BJ (cell line): ENCODE data around the gene PRKCA. TPM values are rescaled to one million over a fixed set of nuclear protein-coding genes. Genes with fewer than 3 reads are reported as not detected.
"Not testable (repeated sequence)": the region's sequence is repeated elsewhere in the genome, so short reads cannot be mapped to it uniquely, and the experiment has no call there.

Experiments used
- CTCF ChIA-PET: fragments of 350-600 bp; formaldehyde crosslinking; extraction: SDS; loops from one replicate; lab custom pipeline; 2021; ENCODE audit warnings: antibody characterized with exemption, inconsistent platforms; lab: Yijun Ruan, JAX
- POLR2A ChIA-PET: fragments of 300-600 bp; sonication (Branson Sonifier 250); formaldehyde crosslinking; extraction: SDS; loops from one replicate; lab custom pipeline; 2021; ENCODE audit warnings: antibody characterized with exemption; lab: Charles Lee
- DNase-seq: peaks from one replicate; pipeline ENCODE4 v3.0.0-alpha.2; 2011; ENCODE audit warnings: low read depth
- H3K27me3 ChIP-seq: 2 replicates; pipeline ENCODE4 v1.6.0; 2011; ENCODE audit warnings: low read length; ENCODE audit not compliant: control insufficient read depth, insufficient read depth
- H3K36me3 ChIP-seq: 2 replicates; pipeline ENCODE4 v1.5.1; 2011; ENCODE audit warnings: low read length; ENCODE audit not compliant: control insufficient read depth, insufficient read depth
- H3K4me3 ChIP-seq: 2 replicates; pipeline ENCODE4 v1.5.1; 2011; ENCODE audit warnings: low read depth, mild to moderate bottlenecking, control low read depth, low read length
- CTCF ChIP-seq: IDR thresholded peaks from 2 replicates; pipeline ENCODE4 v1.5.1; 2011; ENCODE audit warnings: low read depth, mild to moderate bottlenecking, control low read depth, inconsistent platforms, low read length, moderate library complexity; ENCODE audit not compliant: insufficient read depth
- polyA plus RNA-seq: library from polyadenylated mRNA; depleted of rRNA; stranded (reverse); fragments of >200 nt; gene quantifications from 2 replicates; pipeline ENCODE4 v1.2.3, GENCODE V29; 2011

The PRKCA gene
- polyA plus RNA-seq, 1 experiment = 38.7 TPM

GRCh38 chr17:66287911-66288310 is 14.5 kb upstream of the PRKCA start:
- ChIA-PET POLR2A (interaction anchor here (0.7 kb wide), 1 partner anchor 971 kb away, joined by 8 read pairs; no protein-coding TSS in a partner anchor), CTCF (interaction anchor here (1.3 kb wide), 1 partner anchor 11 kb away, joined by 5 read pairs; no protein-coding TSS in a partner anchor)
- Histone ChIP-seq H3K27me3 (no peaks in the 10 kb centered on the region), H3K36me3 (no peaks in the 10 kb centered on the region), H3K4me3 (no peak overlapping the region)
- DNase-seq = no peak
- no peak for TF ChIP-seq CTCF

- TF ChIP-seq CTCF = no peak
- H3K36me3 ChIP-seq = no peaks in the 10 kb centered on the region
- H3K4me3 ChIP-seq = no peak overlapping the region
- no peak for DNase-seq
- no peaks in the 10 kb centered on the region for H3K27me3 ChIP-seq
- POLR2A ChIA-PET = no interaction called here
- CTCF ChIA-PET = interaction anchor here (0.6 to 0.7 kb wide), 2 partner anchors 34 to 220 kb away, joined by 3 read pairs; no protein-coding TSS in a partner anchor
Measured at GRCh38 chr17:66290101-66290722, 12.2 kb upstream of the PRKCA start.

GRCh38 chr17:66292353-66292752 is 10.1 kb upstream of the PRKCA start:
- CTCF ChIA-PET = no interaction called here
- Histone ChIP-seq H3K4me3 (no peak overlapping the region), H3K27me3 (no peaks in the 10 kb centered on the region), H3K36me3 (no peaks in the 10 kb centered on the region)
- TF ChIP-seq CTCF = no peak
- DNase-seq = no peak
- POLR2A ChIA-PET = no interaction called here

DNA sequence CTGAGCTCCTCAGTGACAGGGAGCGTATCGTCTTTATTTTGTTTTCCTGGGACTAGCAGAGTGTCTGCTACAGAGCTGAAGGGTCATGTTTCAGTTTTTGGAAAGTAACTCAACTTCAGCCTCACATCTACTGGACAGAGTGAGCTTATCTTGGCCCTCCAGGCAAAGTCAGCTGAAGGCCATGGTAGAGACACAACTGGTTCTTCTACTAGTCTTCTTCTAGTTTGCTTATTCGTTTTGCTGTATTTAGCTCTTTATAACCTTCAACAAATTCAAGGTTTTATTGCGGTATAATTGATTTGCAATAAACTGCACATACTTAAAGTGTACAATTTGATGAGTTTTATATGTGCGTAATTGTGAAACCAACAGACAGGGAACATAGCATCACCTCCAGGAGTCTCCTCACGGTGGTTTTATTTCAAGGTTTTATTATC is 6.1 kb upstream of the PRKCA start:
- DNase-seq = no peak
- ChIA-PET CTCF (no interaction called here), POLR2A (no interaction called here)
- Histone ChIP-seq H3K36me3 (no peaks in the 10 kb centered on the region), H3K4me3 (no peak overlapping the region), H3K27me3 (no peaks in the 10 kb centered on the region)
- TF ChIP-seq CTCF = no peak

DNA sequence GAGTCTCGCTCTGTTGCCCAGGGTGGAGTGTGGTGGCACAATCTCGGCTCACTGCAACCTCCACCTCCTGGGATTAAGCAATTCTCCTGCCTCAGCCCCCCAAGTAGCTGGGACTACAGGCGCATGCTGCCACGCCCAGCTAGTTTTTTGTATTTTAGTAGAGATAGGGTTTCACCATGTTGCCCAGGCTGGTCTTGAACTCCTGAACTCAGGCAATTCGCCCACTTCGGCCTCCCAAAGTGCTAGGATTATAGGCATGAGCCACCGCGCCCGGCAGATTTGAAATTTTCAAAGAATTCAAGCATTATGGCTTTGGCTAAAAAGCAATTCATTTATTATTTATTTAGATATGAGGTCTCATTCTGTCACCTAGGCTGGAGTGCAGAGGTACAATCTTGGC is 5.0 kb upstream of the PRKCA start:
- POLR2A ChIA-PET, CTCF ChIA-PET: not testable (repeated sequence)

More for the DNA sequence above, 5.0 kb upstream of the PRKCA start:
- not testable (repeated sequence) for H3K27me3 ChIP-seq, H3K4me3 ChIP-seq, DNase-seq, H3K36me3 ChIP-seq
